ENCODE results near the gene AKAP17A.

GRCh38 chrX:1592470-1593142 lies 1.2 kb downstream of the AKAP17A start:
- TF ChIP-seq EZH2phosphoT487 (conservative IDR thresholded peaks at IDR 0.05; ENCODE audit: low read length) = no peak
- TF ChIP-seq, protein P1, sequence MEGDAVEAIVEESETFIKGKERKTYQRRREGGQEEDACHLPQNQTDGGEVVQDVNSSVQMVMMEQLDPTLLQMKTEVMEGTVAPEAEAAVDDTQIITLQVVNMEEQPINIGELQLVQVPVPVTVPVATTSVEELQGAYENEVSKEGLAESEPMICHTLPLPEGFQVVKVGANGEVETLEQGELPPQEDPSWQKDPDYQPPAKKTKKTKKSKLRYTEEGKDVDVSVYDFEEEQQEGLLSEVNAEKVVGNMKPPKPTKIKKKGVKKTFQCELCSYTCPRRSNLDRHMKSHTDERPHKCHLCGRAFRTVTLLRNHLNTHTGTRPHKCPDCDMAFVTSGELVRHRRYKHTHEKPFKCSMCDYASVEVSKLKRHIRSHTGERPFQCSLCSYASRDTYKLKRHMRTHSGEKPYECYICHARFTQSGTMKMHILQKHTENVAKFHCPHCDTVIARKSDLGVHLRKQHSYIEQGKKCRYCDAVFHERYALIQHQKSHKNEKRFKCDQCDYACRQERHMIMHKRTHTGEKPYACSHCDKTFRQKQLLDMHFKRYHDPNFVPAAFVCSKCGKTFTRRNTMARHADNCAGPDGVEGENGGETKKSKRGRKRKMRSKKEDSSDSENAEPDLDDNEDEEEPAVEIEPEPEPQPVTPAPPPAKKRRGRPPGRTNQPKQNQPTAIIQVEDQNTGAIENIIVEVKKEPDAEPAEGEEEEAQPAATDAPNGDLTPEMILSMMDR (IDR thresholded peaks at IDR 0.05; ENCODE audit: insufficient read depth, low read length, poor library complexity, severe bottlenecking) = no peak

Data from SU-DHL-6 (cell line).